GM19324 (cell line): ENCODE measurements around the gene LILRB5.
"Not testable (repeated sequence)": the region's sequence is repeated elsewhere in the genome, so short reads cannot be mapped to it uniquely, and the experiment has no call there.

Experiments
- ATAC-seq: cut with Tn5 transposase; IDR thresholded peaks from one replicate; pipeline ENCODE4 v1.9.1; 2021; ENCODE audit warnings: mild to moderate bottlenecking, moderate library complexity; ENCODE audit not compliant: unreplicated experiment, low FRiP score

The LILRB5 gene

GRCh38 chr19:54257116-54257480, at the start of gene LILRB5:
Gene LILRB5 (minus strand): TSS chr19:54257273. CDS start chr19:54257193, 80 bp downstream.
- no peak for ATAC-seq

GRCh38 chr19:54305141-54305540, 48.1 kb upstream of the LILRB5 start:
- ATAC-seq, result no peak

- no peak for ATAC-seq
Measured at GRCh38 chr19:54302257-54302656, 45.2 kb upstream of the LILRB5 start.

- ATAC-seq, result no peak
Measured at GRCh38 chr19:54299515-54299914, 42.4 kb upstream of the LILRB5 start.

- ATAC-seq, result no peak
Measured at GRCh38 chr19:54299126-54299498, 42.0 kb upstream of the LILRB5 start.

GRCh38 chr19:54298357-54299125, 41.5 kb upstream of the LILRB5 start:
- no peak for ATAC-seq

GRCh38 chr19:54297759-54298305, 40.8 kb upstream of the LILRB5 start:
- ATAC-seq, result no peak

- ATAC-seq, result no peak
Measured at GRCh38 chr19:54294539-54294938, 37.5 kb upstream of the LILRB5 start.

GRCh38 chr19:54289160-54289559, 32.1 kb upstream of the LILRB5 start:
- ATAC-seq, result not testable (repeated sequence)

GRCh38 chr19:54287456-54287855, 30.4 kb upstream of the LILRB5 start:
- ATAC-seq, result no peak

- ATAC-seq, result not testable (repeated sequence)
Measured at GRCh38 chr19:54286283-54286682, 29.2 kb upstream of the LILRB5 start.

- not testable (repeated sequence) for ATAC-seq
Measured at GRCh38 chr19:54285427-54286056, 28.5 kb upstream of the LILRB5 start.

- no peak for ATAC-seq
Measured at GRCh38 chr19:54282686-54283470, 25.8 kb upstream of the LILRB5 start.

- not testable (repeated sequence) for ATAC-seq
Measured at GRCh38 chr19:54281729-54282075, 24.6 kb upstream of the LILRB5 start.

GRCh38 chr19:54281007-54281728, 24.1 kb upstream of the LILRB5 start, which contains the start of gene LILRB2:
Gene LILRB2 (minus strand): TSS chr19:54281110. CDS start chr19:54280496, 614 bp downstream.
- no peak for ATAC-seq

GRCh38 chr19:54280441-54280840, 23.4 kb upstream of the LILRB5 start:
- not testable (repeated sequence) for ATAC-seq

GRCh38 chr19:54280025-54280424, 23.0 kb upstream of the LILRB5 start:
- not testable (repeated sequence) for ATAC-seq

- ATAC-seq, result no peak
Measured at GRCh38 chr19:54279406-54279962, 22.4 kb upstream of the LILRB5 start.

- ATAC-seq, result not testable (repeated sequence)
Measured at GRCh38 chr19:54278571-54279195, 21.6 kb upstream of the LILRB5 start.
